Hematopoietic multipotent progenitor cell treated with erythropoietin and hydrocortisone succinate and interleukin-3 and kit ligand, for 8 days (in vitro differentiated cells): Measurements from ENCODE around the gene RBM28.

Experiments used
- DNase-seq: peaks from one replicate; pipeline ENCODE4 v3.0.0-alpha.2; 2015

The RBM28 gene

GRCh38 chr7:128343554-128344430 is at the start of gene RBM28:
Gene RBM28 (minus strand): TSS chr7:128343908. CDS start chr7:128343793, 115 bp downstream.
- DNase-seq, result peak; percentile 94

GRCh38 chr7:128392446-128393327 is 49.0 kb upstream of the RBM28 start:
- no peak for DNase-seq

- no peak for DNase-seq
These were observed 48.1 kb upstream of the RBM28 start for GRCh38 chr7:128391805-128392204.

- no peak for DNase-seq
These were observed 47.3 kb upstream of the RBM28 start for GRCh38 chr7:128390871-128391565.

GRCh38 chr7:128389618-128390329 is 46.1 kb upstream of the RBM28 start:
- no peak for DNase-seq

- DNase-seq, result no peak
These were observed 45.4 kb upstream of the RBM28 start for GRCh38 chr7:128389085-128389617.

GRCh38 chr7:128388145-128388485 is 44.4 kb upstream of the RBM28 start:
- DNase-seq, result no peak

- DNase-seq, result peak; percentile 70
These were observed 43.8 kb upstream of the RBM28 start for GRCh38 chr7:128387216-128388144.

- DNase-seq, result no peak
These were observed 42.5 kb upstream of the RBM28 start for GRCh38 chr7:128385988-128386925.

GRCh38 chr7:128384726-128385125 is 41.0 kb upstream of the RBM28 start:
- DNase-seq, result no peak

- DNase-seq, result no peak
These were observed 40.1 kb upstream of the RBM28 start for GRCh38 chr7:128383776-128384175.

- peak; percentile 61 for DNase-seq
These were observed 37.6 kb upstream of the RBM28 start for GRCh38 chr7:128381161-128381821.

- no peak for DNase-seq
These were observed 36.9 kb upstream of the RBM28 start for GRCh38 chr7:128380483-128381106.

- no peak for DNase-seq
These were observed 36.3 kb upstream of the RBM28 start for GRCh38 chr7:128379900-128380479.

- no peak for DNase-seq
These were observed 34.9 kb upstream of the RBM28 start for GRCh38 chr7:128378637-128379036.

- DNase-seq, result no peak
These were observed 32.4 kb upstream of the RBM28 start for GRCh38 chr7:128376077-128376476.

- DNase-seq, result no peak
These were observed 30.3 kb upstream of the RBM28 start for GRCh38 chr7:128374041-128374440.

GRCh38 chr7:128373606-128374005 is 29.9 kb upstream of the RBM28 start:
- DNase-seq, result no peak
